Measurements from ENCODE around the gene FKBP7.
A peak's percentile ranks its signal among the peaks of the same experiment; 100 is the strongest.
"Not testable (repeated sequence)": the region's sequence is repeated elsewhere in the genome, so short reads cannot be mapped to it uniquely, and the experiment has no call there.

Gene FKBP7, protein sequence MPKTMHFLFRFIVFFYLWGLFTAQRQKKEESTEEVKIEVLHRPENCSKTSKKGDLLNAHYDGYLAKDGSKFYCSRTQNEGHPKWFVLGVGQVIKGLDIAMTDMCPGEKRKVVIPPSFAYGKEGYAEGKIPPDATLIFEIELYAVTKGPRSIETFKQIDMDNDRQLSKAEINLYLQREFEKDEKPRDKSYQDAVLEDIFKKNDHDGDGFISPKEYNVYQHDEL

GRCh38 chr2:178478439-178479274 lies at the start of gene FKBP7:
Gene FKBP7, minus strand, starts transcription at chr2:178478600. Its CDS starts 101 bp downstream, at chr2:178478499.
- Histone ChIP-seq H3K9ac (ENCODE audit: low read length in 5 of 5) (peak within 1 kb of the TSS; percentile 71 to 95 (median 79)), H3K27ac (ENCODE audit: low read depth, low read length) (peak within 1 kb of the TSS; percentile 98), H3K36me3 (ENCODE audit: control insufficient read depth in 5 of 5, insufficient read depth in 5 of 5, low read length in 5 of 5) (no peaks in the 10 kb centered on the region), H3K4me3 (ENCODE audit: low read depth in 1 of 5, low read length in 5 of 5) (peak within 1 kb of the TSS; percentile 85 to 99 (median 95)), H3K4me1 (ENCODE audit: control insufficient read depth in 5 of 5, insufficient read depth in 5 of 5, low read length in 5 of 5) (peaks cover 3 to 44% (median 40%) of the 10 kb centered on the region in 5 donors), H3K27me3 (ENCODE audit: control insufficient read depth in 5 of 5, insufficient read depth in 4 of 5, low read length in 5 of 5) (no peaks in the 10 kb centered on the region), H3K9me3 (ENCODE audit: control insufficient read depth in 5 of 5, low read length in 5 of 5) (no peaks in the 10 kb centered on the region)

DNA sequence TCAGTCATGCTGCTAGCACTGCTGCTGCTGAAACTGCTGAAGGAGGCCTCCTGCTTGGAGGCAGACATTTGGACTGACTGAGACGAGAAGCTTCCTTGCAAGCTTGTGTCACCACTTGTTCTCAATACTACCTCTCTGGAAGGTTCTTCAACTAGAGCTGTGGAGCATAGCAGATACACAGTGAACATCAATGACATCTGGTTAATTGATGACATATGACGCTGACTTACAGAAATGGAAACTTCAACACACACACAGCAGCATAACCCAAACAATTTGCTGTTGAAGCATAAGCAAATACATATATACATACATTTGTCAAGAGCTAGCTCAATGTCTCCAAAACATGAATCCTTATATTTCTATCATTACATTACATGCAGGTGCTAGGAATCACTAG lies 49.2 kb upstream of the FKBP7 start:
- no peak overlapping the region for H3K27ac ChIP-seq (ENCODE audit: low read depth, low read length)
- H3K9me3 ChIP-seq (ENCODE audit: control insufficient read depth in 5 of 5, low read length in 5 of 5) = no peaks in the 10 kb centered on the region
- H3K4me1 ChIP-seq (ENCODE audit: control insufficient read depth in 5 of 5, insufficient read depth in 5 of 5, low read length in 5 of 5) = peaks cover 0 to 18% (median 13%) of the 10 kb centered on the region in 5 donors
- no peak overlapping the region for H3K9ac ChIP-seq (ENCODE audit: low read length in 5 of 5)
- H3K36me3 ChIP-seq (ENCODE audit: control insufficient read depth in 5 of 5, insufficient read depth in 5 of 5, low read length in 5 of 5) = peaks cover 0 to 20% (median 13%) of the 10 kb centered on the region in 5 donors
- H3K27me3 ChIP-seq (ENCODE audit: control insufficient read depth in 5 of 5, insufficient read depth in 4 of 5, low read length in 5 of 5) = no peaks in the 10 kb centered on the region
- no peak overlapping the region for H3K4me3 ChIP-seq (ENCODE audit: low read depth in 1 of 5, low read length in 5 of 5)

DNA sequence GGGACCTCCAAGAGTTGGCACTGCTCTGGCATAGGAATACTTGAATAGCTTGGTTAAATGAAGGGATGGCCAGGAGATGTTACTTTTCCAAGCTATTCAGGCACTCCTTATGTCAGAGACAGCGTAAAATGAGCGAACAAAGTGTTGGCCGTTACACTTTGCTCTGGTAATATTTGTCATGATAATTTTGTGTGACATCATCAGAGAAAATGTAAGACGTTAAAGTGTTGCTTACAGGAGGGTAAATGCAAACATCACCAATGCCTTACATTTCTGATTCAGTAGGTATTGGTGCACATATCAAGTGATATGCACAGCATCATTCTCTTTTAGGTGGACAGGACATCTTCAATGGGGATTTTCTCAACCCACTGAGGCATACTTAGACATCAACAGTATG lies 47.9 kb upstream of the FKBP7 start:
- Histone ChIP-seq H3K36me3 (ENCODE audit: control insufficient read depth in 5 of 5, insufficient read depth in 5 of 5, low read length in 5 of 5) (peaks cover 0 to 6% (median under 1%) of the 10 kb centered on the region in 5 donors), H3K27me3 (ENCODE audit: control insufficient read depth in 5 of 5, insufficient read depth in 4 of 5, low read length in 5 of 5) (no peaks in the 10 kb centered on the region), H3K9ac (ENCODE audit: low read length in 5 of 5) (no peak overlapping the region), H3K4me3 (ENCODE audit: low read depth in 1 of 5, low read length in 5 of 5) (no peak overlapping the region), H3K4me1 (ENCODE audit: control insufficient read depth in 5 of 5, insufficient read depth in 5 of 5, low read length in 5 of 5) (peaks cover 0 to 19% (median 13%) of the 10 kb centered on the region in 5 donors), H3K9me3 (ENCODE audit: control insufficient read depth in 5 of 5, low read length in 5 of 5) (no peaks in the 10 kb centered on the region), H3K27ac (ENCODE audit: low read depth, low read length) (no peak overlapping the region)

- H3K36me3 ChIP-seq (ENCODE audit: control insufficient read depth in 5 of 5, insufficient read depth in 5 of 5, low read length in 5 of 5); H3K27me3 ChIP-seq (ENCODE audit: control insufficient read depth in 5 of 5, insufficient read depth in 4 of 5, low read length in 5 of 5); H3K4me3 ChIP-seq (ENCODE audit: low read depth in 1 of 5, low read length in 5 of 5); H3K9ac ChIP-seq (ENCODE audit: low read length in 5 of 5); H3K9me3 ChIP-seq (ENCODE audit: control insufficient read depth in 5 of 5, low read length in 5 of 5); H3K27ac ChIP-seq (ENCODE audit: low read depth, low read length): not testable (repeated sequence)
- H3K4me1 ChIP-seq (ENCODE audit: control insufficient read depth in 5 of 5, insufficient read depth in 5 of 5, low read length in 5 of 5) = peaks cover 0 to 18% (median 13%) of the 10 kb centered on the region in 5 donors
These were observed 47.1 kb upstream of the FKBP7 start for GRCh38 chr2:178525460-178525859.

DNA sequence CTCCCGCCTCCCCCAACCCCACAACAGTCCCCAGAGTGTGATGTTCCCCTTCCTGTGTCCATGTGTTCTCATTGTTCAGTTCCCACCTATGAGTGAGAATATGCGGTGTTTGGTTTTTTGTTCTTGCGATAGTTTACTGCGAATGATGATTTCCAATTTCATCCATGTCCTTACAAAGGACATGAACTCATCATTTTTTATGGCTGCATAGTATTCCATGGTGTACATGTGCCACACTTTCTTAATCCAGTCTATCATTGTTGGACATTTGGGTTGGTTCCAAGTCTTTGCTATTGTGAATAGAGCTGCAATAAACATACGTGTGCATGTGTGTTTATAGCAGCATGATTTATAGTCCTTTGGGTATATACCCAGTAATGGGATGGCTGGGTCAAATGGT lies 46.6 kb upstream of the FKBP7 start:
- H3K4me1 ChIP-seq (ENCODE audit: control insufficient read depth in 5 of 5, insufficient read depth in 5 of 5, low read length in 5 of 5) = peaks cover 0 to 14% (median 11%) of the 10 kb centered on the region in 5 donors
- not testable (repeated sequence) for H3K9me3 ChIP-seq (ENCODE audit: control insufficient read depth in 5 of 5, low read length in 5 of 5); H3K27ac ChIP-seq (ENCODE audit: low read depth, low read length); H3K27me3 ChIP-seq (ENCODE audit: control insufficient read depth in 5 of 5, insufficient read depth in 4 of 5, low read length in 5 of 5); H3K36me3 ChIP-seq (ENCODE audit: control insufficient read depth in 5 of 5, insufficient read depth in 5 of 5, low read length in 5 of 5); H3K4me3 ChIP-seq (ENCODE audit: low read depth in 1 of 5, low read length in 5 of 5); H3K9ac ChIP-seq (ENCODE audit: low read length in 5 of 5)

DNA sequence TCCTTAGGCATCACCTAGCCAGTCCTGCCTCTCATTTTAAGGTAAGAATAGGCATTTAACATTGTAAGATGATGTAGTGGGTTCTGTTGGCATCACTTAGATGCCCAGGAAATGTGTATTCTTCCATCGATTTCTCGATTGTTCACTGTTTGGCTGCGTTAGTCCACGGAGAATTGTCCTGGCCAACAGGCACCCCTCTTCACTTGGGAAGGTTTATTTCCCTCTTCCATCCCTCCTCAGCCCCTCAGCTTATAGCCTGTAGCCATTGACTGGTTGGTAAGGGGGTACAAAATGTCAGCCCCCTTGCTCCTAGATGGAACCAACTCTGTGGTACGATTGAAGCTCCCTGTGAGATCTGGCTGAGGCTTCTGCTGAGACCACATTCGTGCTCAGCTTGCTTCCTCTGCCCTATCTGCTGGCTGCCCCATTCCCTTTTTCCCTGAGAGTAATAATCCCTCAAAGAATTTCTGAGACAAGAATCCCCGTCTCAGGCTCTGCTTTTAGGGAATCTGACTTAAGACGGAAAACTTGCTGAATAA lies 45.3 kb upstream of the FKBP7 start:
- peak overlapping the region; percentile 71 for H3K27ac ChIP-seq (ENCODE audit: low read depth, low read length)
- H3K27me3 ChIP-seq (ENCODE audit: control insufficient read depth in 5 of 5, insufficient read depth in 4 of 5, low read length in 5 of 5) = no peaks in the 10 kb centered on the region
- no peaks in the 10 kb centered on the region for H3K9me3 ChIP-seq (ENCODE audit: control insufficient read depth in 5 of 5, low read length in 5 of 5)
- H3K36me3 ChIP-seq (ENCODE audit: control insufficient read depth in 5 of 5, insufficient read depth in 5 of 5, low read length in 5 of 5) = peaks cover 0 to 9% (median 3%) of the 10 kb centered on the region in 5 donors
- H3K4me1 ChIP-seq (ENCODE audit: control insufficient read depth in 5 of 5, insufficient read depth in 5 of 5, low read length in 5 of 5) = peaks cover 0 to 14% (median 11%) of the 10 kb centered on the region in 5 donors
- H3K4me3 ChIP-seq (ENCODE audit: low read depth in 1 of 5, low read length in 5 of 5) = peak overlapping the region; percentile 81 to 93 (median 84)
- H3K9ac ChIP-seq (ENCODE audit: low read length in 5 of 5) = peak overlapping the region; percentile 78 to 96 (median 85)

- peaks cover 0 to 15% (median 9%) of the 10 kb centered on the region in 5 donors for H3K36me3 ChIP-seq (ENCODE audit: control insufficient read depth in 5 of 5, insufficient read depth in 5 of 5, low read length in 5 of 5)
- H3K9ac ChIP-seq (ENCODE audit: low read length in 5 of 5) = peak overlapping the region; percentile 78 to 96 (median 85)
- peaks cover 0 to 14% (median 11%) of the 10 kb centered on the region in 5 donors for H3K4me1 ChIP-seq (ENCODE audit: control insufficient read depth in 5 of 5, insufficient read depth in 5 of 5, low read length in 5 of 5)
- H3K27me3 ChIP-seq (ENCODE audit: control insufficient read depth in 5 of 5, insufficient read depth in 4 of 5, low read length in 5 of 5) = no peaks in the 10 kb centered on the region
- H3K4me3 ChIP-seq (ENCODE audit: low read depth in 1 of 5, low read length in 5 of 5) = peak overlapping the region; percentile 81 to 93 (median 84)
- H3K27ac ChIP-seq (ENCODE audit: low read depth, low read length) = peak overlapping the region; percentile 71
- no peaks in the 10 kb centered on the region for H3K9me3 ChIP-seq (ENCODE audit: control insufficient read depth in 5 of 5, low read length in 5 of 5)
These were observed 44.7 kb upstream of the FKBP7 start for GRCh38 chr2:178522950-178523595.

DNA sequence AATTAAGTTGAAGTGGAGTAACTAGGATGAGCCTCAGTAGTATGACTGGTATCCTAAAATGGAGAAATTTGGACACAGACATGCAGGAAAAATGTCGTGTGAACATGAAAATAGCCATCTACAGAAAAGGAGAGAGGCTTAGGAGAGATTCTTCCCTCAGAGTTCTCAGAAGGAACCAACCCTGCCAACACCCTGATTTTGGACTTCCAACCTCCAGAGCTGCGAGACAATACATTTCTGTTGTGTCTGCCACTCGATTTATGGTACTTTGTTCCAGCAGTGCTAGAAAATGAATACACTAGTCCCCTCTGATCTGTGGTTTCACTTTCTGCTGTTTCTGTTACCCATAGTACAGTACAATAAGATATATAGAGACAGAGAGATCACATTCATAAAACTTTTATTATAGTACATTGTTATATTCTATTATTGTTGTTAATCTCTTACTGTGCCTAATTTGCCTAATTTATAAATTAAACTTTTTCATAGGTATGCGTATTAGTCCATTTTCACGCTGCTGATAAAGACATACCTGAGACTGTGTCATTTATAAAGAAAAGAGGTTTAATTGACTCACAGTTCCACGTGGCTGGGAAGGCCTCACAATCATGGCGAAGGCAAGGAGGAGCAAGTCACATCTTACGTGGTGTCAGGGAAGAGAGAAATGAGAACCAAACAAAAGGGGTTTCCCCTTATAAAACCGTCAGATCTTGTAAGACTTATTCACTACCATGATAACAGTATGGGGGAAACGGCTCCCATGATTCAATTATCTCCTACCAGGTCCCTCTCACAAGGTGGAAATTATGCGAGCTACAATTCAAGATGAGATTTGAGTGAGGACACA lies 43.1 kb upstream of the FKBP7 start:
- Histone ChIP-seq H3K4me3 (ENCODE audit: low read depth in 1 of 5, low read length in 5 of 5) (no peak overlapping the region), H3K9me3 (ENCODE audit: control insufficient read depth in 5 of 5, low read length in 5 of 5) (no peaks in the 10 kb centered on the region), H3K4me1 (ENCODE audit: control insufficient read depth in 5 of 5, insufficient read depth in 5 of 5, low read length in 5 of 5) (peaks cover 0 to 14% (median 11%) of the 10 kb centered on the region in 5 donors), H3K9ac (ENCODE audit: low read length in 5 of 5) (no peak overlapping the region), H3K36me3 (ENCODE audit: control insufficient read depth in 5 of 5, insufficient read depth in 5 of 5, low read length in 5 of 5) (peaks cover 3 to 18% (median 9%) of the 10 kb centered on the region in 5 donors), H3K27me3 (ENCODE audit: control insufficient read depth in 5 of 5, insufficient read depth in 4 of 5, low read length in 5 of 5) (no peaks in the 10 kb centered on the region), H3K27ac (ENCODE audit: low read depth, low read length) (no peak overlapping the region)

- Histone ChIP-seq H3K9ac (ENCODE audit: low read length in 5 of 5) (no peak overlapping the region), H3K9me3 (ENCODE audit: control insufficient read depth in 5 of 5, low read length in 5 of 5) (no peaks in the 10 kb centered on the region), H3K4me1 (ENCODE audit: control insufficient read depth in 5 of 5, insufficient read depth in 5 of 5, low read length in 5 of 5) (peaks cover 0 to under 1% (median 0%) of the 10 kb centered on the region in 5 donors), H3K36me3 (ENCODE audit: control insufficient read depth in 5 of 5, insufficient read depth in 5 of 5, low read length in 5 of 5) (peaks cover 3 to 28% (median 15%) of the 10 kb centered on the region in 5 donors), H3K27me3 (ENCODE audit: control insufficient read depth in 5 of 5, insufficient read depth in 4 of 5, low read length in 5 of 5) (no peaks in the 10 kb centered on the region), H3K4me3 (ENCODE audit: low read depth in 1 of 5, low read length in 5 of 5) (no peak overlapping the region), H3K27ac (ENCODE audit: low read depth, low read length) (no peak overlapping the region)
These were observed 39.1 kb upstream of the FKBP7 start for GRCh38 chr2:178517496-178517895.
